NCI-H128 (cell line): Measurements from ENCODE around the gene MAPK8IP3.
"Not testable (repeated sequence)": the region's sequence is repeated elsewhere in the genome, so short reads cannot be mapped to it uniquely, and the experiment has no call there.

Experiments
- DNase-seq: peaks from one replicate; lab custom pipeline; 2025; ENCODE audit not compliant: unreplicated experiment; lab: John Stamatoyannopoulos, UW

Gene MAPK8IP3

DNA sequence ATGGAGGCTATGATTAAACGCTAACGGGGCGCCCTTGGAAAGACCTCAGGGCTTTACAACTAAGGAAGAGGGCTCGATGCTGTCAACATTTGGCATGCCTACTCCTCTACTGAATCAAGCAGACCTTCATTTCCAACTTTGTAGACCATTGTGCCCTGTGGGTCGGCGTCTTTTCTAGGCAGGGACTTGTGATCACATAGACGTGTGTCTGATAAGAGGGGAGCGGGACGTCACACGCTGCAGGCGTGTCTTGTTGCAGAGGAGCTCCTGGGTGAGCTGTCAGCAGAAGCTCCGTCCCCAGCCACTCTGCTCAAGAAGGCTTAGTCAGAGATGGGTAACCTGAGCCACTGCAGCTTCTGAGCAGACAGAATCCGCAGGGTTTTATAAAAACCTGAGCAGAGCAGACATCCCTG is 2.8 kb downstream of the MAPK8IP3 start:
- DNase-seq: no peak

DNA sequence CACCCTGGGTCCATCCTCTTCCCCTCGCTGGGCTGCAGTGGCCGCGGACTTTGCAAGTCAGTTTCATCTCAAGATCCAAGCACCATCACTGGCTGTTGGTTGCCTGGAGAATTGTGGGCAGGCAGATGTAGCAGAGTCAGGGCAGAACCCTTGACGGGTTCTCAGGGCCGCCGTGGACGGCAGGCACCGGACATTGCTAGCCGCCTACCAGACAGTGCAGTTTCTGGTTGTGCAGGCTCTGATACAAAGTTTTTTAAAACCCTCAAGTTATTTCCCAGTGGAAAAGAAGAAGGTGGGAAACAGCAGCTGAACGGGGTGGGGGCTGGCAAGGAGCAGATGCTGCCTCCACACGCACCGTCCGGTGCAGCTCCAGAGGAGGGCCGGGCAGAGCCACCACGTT is 3.4 kb downstream of the MAPK8IP3 start:
- DNase-seq: no peak

DNA sequence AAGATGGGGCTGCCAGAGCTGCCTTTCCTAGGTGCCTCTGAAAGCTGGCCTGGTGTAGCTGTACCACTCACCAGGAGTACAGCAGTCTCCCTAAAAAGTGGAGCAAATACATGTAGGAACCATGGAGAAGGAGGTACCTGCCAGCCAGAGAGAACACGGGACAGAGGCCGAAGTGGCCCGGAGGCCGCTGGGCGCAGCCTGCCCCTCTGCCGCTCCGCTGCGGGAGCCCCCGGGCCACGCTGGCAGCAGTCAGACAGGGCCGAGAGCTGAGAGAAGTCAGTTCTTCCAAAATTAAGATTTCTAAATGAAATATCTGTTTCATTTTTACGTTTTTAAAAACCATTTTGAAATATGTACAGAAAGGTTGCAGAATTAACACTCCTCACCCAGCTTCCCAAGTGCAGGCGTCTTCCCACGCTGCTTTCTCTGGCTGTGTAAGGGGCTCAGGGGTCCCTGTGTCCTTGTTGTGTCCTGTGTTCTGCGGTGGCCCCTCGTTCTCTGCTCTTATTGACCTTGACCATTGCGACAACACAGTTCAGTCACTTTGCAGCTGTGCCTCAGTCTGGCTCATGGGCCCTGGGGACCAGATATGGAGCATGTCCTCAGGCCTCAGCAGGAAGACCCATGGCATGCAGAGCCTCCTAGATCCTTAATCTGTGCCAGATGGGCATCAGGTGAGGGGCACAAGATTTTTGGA is 5.0 kb downstream of the MAPK8IP3 start:
- no peak for DNase-seq

DNA sequence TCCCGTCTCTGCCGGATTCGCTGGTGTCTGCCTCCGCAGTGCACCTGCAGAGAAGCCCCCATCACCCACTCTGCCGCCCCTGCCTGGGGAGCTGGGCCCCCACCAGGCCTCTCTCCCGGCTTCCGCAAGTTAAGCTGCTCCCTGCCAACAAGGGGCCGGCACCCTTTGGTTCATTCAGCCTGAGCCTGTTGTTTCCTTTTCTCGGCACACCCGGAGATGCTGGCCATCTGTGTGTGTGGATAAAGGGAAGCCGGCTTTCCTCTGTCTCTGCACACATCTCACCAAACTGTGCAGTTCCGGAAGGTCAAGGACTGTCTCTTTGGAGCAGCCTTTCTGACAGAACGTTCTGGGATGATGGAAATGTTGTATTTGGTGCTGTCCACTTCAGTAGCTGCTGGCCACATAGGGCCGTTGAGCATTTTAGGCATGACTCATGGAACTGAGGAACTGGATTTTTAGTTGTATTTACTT is 6.8 kb downstream of the MAPK8IP3 start:
- no peak for DNase-seq

DNA sequence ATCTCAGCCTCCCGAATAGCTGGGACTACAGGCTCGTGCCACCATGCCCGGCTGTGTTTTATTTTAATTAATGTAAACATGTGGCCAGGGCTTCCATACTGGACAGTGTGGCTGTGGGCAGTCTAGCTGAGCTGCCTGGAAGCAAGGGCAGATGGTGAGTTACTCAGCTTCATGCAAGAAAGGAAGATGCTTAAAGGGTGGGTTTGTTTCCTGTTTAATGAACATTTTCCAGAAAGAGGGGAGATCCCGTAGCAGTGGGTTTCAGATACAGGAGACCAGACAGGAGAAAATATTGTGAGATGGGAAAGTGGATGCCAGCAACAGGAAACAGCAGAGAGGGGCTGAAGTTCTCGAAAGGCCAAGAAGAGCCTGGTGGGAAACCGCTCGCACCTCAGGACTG is 7.3 kb downstream of the MAPK8IP3 start:
- DNase-seq: no peak

DNA sequence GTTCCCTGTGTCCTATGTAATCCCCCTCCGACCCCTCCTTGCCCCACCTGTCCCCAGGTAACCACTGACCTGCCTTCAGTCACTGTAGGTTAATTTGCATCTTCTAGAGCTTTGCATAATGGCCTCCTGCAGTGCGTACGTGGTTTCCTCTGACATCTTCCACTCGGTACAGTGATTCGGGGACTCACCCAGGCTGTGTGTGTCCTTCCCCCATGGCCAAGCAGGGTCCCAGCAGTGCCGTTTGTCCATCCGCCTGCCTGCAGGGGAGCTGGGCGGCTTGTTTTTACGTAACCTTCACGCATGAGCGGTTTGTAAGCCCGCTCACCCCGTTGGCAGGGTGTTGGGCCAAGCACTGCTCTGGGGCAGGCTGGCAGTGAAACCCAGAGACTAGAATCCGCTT is 7.9 kb downstream of the MAPK8IP3 start:
- no peak for DNase-seq

DNA sequence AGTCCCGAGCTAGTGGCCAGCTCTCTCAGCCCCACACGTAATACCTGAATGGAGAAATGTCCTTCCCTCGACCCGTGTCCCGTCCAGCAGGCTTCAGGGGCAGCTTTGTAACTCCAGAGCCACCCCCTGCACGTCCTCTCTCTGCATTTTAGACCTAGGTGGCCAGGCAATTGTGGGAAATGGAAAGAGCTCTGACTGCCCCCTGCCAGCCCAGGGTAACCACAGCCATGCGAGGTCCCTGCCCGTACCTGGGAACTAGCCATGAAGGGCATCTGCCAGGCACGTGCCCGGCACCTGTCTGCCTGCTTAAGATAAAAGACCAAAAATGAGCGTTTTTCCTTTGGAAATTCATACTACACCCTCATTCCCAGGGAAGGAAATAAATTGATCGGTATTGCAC is 9.2 kb downstream of the MAPK8IP3 start:
- DNase-seq: no peak

DNA sequence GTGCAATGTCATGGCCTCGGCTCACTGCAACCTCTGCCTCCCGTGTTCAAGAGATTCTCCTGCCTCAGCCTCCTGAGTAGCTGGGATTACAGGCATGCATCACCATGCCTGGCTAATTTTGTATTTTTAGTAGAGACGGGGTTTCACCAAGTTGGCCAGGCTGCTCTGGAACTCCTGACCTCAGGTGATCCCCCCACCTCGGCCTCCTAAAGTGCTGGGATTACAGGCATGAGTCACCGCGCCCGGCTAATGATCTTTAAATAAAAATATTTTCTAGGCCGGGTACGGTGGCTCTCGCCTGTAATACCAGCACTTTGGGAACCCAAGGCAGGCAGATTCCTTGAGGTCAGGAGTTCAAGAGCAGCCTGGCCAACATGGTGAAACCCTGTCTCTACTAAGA is 12.2 kb downstream of the MAPK8IP3 start:
- DNase-seq: not testable (repeated sequence)

DNA sequence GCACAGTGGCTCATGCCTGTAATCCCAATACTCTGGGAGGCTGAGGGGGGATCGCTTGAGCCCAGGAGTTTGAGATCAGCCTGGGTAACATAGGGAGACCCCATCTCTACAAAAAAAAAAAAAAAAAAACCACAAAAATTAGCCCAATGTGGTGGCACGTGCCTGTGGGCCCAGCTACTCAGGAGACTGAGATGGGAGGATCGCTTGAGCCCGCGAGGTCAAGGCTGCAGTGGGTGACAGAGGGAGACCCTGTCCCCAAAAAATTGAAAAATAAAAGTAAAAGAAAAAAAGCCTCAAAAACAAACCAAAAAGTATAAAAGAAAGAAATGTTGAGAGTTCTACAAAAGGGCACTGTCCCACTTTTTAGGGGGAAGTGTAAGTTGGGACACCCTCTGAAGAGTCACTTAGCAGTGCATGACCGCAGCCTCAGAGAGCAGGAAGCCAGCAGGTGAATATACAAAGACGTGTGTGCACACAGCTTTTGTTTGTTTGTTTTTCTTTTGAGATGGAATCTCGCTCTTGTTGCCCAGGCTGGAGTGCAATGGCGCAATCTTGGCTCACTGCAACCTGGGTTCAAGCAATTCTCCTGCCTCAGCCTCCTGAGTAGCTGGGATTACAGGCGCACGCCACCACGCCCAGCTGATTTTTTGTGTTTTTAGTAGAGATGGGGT is 13.7 kb downstream of the MAPK8IP3 start:
- not testable (repeated sequence) for DNase-seq

DNA sequence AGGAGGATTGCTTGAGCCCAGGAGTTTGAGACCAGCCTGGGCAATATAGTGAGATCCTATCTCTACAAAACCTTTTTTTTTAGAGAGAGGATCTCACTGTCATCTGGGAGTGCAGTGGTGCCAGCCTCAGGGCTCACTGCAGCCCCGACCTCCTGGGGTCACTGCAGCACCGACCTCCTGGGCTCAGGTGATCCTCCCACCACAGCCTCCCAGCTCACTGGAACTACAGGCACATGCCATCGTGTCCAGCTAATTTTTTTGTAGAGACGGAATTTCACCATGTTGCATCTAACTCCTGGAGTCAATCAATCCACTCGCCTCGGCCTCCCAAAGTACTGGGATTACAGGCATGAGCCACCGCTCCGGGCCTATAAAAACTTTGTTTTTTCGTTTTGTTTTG is 15.4 kb downstream of the MAPK8IP3 start:
- no peak for DNase-seq

DNA sequence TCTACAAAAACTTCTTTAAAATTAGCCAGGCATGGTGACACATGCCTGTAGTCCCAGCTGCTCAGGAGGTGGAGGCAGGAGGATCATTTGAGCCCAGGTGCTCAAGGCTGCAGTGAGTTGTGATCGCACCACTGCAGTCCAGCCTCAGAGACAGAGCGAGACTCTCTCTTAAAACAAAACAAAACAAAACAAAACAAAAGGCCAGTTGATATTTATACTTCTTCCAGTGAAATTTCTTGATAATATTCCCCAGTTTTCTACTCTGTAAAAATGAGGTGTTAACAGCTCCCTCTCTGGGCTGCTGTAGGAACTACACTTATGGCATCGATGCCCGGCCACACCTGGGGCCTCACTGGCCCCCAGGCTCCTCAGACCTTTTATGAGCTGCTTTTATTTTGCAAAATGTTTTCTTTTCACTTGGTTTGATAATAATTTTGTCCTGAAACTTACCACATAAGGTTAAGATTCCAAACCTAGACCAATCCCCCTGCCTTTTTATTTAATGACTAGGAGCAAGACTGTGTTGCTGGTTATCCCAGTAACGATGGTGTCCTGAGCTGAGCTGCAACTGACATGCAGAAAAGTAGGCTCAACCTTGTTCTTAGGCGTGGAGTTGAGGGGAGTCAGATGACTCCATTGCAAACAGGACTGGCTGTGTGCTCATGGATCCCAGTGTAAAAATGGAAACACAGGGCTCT is 17.6 kb downstream of the MAPK8IP3 start:
- no peak for DNase-seq

DNA sequence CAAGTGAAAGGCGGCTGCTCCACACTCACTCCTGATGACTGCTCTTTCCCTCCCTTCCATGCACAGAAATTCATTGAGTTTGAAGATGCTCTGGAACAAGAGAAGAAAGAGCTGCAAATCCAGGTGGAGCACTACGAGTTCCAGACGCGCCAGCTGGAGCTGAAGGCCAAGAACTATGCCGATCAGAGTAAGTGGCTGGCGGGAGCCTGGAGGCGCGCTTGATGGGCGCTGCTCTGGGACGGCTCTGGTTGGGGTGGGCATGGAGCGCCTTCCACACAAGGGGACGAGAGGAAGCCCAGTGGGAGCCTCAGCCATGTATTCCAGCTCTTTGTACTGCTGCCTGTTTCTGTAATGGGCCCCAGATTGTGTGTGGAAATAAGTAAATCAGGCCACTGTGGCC is 18.5 kb downstream of the MAPK8IP3 start:
- no peak for DNase-seq

DNA sequence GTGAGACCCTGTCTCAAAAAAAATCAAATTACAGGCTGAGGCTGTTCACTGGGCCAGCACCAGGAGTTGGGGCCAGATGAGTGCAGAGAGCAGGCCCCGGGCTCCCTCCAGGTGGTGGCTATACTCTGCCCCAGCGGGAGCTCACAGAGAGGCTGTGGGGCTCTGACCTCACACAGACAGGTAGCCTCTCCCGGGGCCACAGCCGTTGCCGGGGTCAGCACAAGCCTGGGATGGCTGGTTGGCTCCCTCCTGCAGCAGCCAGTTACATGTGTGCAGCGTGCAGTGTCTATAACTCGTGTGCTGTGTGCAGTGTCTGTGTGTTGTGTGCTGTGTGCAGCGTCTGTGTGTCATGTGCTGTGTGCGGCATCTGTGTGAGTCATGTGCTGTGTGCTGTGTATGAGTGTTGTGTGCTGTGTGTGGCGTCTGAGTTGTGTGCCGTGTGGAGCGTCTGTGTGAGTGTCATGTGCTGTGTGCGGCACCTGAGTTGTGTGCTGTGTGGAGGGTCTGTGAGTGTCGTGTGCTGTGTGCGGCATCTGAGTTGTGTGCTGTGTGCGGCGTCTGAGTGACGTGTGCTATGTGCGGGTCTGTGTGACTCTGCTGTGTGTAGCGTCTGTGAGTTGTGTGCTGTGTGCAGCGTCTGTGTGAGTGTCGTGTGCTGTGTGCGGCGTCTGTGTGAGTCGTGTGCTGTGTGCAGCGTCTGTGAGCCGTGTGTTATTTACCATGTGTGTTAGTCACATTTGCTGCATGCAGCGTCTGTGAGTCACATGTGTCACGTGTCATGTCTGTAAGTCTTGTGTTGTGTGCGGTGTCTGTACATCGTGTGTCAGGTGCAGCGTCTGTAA is 20.9 kb downstream of the MAPK8IP3 start:
- no peak for DNase-seq

DNA sequence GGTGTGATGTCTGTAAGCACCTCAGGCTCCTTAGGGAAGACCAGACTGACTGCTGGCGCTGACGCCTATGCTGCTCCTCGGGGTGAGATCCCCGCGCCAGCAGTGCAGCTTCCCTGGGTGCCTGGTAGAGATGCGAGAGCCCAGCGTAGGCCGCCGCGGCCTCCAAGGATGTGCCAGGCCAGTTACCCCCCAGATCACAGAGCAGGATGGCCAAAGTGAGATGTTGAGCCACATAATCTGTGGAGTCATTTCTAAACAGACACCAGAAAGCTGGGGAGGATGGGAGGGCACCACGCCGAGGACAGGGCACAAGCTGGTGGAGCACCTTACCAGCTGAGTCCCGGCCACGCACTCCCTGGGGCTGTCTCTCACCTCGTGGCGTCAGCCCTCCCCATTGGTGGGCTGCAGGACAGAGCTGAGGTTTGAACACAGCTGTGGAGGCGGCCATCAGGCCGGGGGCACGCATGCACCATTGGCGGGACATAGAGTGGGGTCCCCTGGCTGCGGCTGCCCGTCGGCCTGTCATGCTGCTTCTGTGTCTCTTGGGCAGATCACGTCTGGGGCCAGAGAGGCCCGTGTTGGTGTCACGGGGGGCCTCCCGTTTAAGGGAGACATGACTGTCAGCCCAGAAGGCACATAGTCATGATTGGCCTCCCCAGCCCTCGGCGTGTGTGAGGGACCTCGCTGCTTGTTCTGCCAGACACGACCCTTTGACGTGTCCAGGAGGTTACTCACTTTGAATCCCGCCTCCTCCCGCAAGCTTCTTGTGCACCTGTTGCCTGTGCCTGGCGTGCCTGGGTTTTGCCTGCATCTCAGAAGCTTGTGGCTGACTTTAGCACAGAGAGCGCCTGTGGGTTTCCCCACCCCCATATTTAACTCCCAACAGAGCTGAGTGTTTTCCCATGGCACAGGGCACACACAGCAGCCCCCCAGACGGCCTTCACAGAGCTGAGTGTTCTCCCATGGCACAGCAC is 21.9 kb downstream of the MAPK8IP3 start:
- DNase-seq: no peak

DNA sequence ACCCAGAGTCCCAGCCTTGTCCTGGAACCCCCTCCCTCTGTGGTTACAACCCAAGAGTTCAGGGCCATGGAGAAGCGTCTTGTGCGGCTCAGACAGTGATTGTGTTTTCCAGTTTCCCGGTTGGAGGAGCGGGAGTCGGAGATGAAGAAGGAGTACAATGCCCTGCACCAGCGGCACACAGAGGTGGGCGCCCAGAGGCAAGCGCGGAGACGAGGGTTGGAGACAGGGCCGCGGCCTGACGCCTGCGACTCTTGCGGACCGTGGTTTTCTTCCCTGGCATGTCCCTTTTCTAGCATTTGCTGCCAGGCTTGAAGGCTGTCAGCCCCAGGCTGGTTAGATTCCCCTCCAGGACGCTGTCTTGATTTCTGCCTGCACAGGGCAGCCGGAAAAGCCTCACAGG is 23.0 kb downstream of the MAPK8IP3 start:
- no peak for DNase-seq

DNA sequence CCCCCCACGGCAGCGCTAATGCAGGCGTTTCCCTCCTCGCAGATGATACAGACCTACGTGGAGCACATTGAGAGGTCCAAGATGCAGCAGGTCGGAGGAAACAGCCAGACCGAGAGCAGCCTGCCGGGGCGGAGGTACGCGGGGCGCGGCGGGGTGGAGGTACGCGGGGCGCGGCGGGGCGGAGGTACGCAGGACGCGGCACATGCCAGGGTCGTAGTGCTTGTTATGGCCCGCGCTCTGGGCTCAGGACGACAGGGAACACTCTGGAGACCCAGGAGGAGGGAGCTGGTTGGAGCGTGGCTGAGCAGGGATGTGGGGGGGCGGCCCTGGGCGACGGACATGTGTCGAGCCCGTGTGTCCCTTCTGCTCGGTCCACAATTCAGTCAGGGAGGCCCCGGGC is 23.4 kb downstream of the MAPK8IP3 start:
- DNase-seq: no peak

DNA sequence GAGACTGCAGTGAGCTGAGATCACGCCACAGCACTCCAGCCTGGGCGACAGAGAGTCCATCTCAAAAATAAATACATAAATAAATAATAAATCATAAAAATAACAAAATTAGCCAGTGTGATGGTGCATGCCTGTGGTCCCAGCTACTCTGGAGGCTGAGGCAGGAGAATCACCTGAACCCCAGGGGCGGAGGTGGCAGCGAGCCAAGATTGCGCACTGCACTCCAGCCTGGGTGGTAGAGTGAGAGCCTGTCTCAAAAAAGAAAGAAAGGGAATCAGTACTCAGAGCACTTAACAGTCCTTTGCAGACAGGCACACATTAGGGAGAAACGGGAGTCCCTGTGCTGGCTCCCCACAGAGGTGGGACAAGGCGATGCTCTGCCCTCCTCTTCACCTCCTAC is 25.1 kb downstream of the MAPK8IP3 start:
- DNase-seq: no peak

DNA sequence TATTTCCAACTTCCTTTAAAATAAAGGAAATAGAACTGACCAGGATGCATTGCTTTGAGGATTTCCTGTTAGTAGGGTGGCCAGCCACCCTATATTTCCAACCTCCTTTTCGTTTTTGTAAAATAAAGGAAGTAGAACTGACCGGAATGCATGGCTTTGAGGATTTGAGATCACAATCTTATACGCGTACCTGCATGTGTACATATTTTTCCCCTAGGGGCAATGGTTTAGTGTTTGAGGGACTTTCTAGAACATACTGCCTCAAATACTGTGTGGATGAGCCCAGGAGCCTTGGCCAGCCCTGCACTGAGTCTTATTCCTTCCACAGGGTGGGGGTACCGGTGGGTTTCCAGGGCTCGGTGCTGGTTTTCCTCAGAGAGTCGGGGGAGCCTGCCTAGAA is 25.6 kb downstream of the MAPK8IP3 start:
- DNase-seq: no peak

DNA sequence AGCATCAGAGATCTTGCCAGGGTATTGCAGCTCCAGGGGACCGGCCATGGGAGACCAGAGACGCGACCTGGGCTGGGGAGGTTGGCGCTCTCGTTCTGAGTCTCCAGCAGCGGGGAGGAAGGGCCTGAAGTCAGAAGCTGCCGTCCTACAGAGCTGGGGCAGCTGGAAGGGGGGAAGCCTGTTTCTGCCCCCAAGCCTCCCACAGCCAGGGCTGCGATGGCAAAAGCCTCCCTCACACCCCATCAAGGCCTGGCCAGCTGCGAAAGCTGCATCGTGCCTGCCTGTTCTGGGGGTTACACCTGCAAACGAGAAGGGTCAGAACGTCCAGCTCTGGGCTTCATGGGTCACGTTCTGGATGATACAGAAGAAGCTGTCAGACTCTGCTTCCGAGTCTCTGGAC is 26.1 kb downstream of the MAPK8IP3 start:
- DNase-seq: no peak

DNA sequence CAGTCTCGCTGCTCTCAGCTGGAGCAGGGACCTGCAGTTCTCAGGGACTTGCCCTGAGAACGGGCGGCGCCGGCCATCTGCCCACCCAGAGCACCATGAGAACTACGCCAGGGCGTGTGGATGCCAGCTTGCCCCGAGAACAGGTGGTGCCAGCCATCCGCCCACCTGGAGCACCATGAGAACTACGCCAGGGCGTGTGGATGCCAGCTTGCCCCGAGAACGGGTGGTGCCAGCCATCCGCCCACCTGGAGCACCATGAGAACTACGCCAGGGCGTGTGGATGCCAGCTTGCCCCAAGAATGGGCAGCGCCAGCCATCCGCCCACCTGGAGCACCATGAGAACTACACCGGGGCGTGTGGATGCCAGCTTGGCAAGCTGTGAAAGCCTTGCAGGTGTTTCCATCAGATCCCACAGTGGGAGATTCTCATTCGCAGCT is 26.6 kb downstream of the MAPK8IP3 start:
- not testable (repeated sequence) for DNase-seq
